GM10266 (cell line): ENCODE results near the gene SHANK3.

Experiments used
- DNase-seq: peaks from one replicate; pipeline ENCODE4 v3.0.0; 2012; ENCODE audit errors: extremely low spot score
- TF ChIP-seq, protein P1 (sequence below): IDR thresholded peaks from 2 replicates; pipeline ENCODE4 v1.5.1; 2012; ENCODE audit warnings: mild to moderate bottlenecking, low read depth; ENCODE audit not compliant: control insufficient read depth, insufficient read depth; ENCODE audit errors: missing control alignments

The SHANK3 gene

DNA sequence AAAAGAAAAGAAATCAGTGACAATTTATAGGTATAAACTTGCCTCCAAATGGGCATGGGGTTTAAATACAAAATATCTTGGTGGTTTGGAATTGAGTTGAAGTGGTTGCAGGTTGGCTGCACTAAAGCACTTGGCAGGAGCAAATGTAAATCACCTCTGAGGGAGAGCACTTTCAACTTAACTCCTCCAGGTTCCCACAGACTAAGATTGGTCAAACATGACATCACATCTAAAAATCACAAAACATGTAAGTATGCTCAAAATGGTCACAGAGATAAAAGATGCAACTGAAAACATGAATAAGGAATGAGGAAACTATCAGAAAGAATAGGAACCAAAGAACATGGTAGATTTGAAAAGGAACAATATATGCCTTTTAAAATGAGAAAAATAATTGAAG is 12.3 kb upstream of the SHANK3 start:
- DNase-seq: no peak
- TF ChIP-seq, protein P1, sequence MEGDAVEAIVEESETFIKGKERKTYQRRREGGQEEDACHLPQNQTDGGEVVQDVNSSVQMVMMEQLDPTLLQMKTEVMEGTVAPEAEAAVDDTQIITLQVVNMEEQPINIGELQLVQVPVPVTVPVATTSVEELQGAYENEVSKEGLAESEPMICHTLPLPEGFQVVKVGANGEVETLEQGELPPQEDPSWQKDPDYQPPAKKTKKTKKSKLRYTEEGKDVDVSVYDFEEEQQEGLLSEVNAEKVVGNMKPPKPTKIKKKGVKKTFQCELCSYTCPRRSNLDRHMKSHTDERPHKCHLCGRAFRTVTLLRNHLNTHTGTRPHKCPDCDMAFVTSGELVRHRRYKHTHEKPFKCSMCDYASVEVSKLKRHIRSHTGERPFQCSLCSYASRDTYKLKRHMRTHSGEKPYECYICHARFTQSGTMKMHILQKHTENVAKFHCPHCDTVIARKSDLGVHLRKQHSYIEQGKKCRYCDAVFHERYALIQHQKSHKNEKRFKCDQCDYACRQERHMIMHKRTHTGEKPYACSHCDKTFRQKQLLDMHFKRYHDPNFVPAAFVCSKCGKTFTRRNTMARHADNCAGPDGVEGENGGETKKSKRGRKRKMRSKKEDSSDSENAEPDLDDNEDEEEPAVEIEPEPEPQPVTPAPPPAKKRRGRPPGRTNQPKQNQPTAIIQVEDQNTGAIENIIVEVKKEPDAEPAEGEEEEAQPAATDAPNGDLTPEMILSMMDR: no peak

DNA sequence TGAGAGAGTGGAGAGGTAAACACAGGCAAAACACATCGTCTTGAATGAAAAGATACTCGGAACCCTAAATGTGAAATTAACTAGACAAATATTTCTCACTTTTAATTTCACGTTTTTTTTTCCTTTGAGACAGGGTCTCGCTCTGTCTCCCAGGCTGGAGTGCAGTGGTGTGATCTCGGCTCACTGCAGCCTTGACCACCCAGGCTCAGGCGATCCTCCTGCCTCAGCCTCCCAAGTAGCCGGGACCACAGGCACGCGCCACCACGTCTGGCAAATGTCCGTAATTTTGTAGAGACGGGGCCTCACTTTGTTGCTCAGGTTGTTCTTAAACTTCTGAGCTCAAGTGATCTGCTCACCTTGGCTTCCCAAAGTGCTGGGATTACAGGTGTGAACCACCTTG is 7.4 kb upstream of the SHANK3 start:
- TF ChIP-seq, protein P1: no peak
- DNase-seq: no peak

DNA sequence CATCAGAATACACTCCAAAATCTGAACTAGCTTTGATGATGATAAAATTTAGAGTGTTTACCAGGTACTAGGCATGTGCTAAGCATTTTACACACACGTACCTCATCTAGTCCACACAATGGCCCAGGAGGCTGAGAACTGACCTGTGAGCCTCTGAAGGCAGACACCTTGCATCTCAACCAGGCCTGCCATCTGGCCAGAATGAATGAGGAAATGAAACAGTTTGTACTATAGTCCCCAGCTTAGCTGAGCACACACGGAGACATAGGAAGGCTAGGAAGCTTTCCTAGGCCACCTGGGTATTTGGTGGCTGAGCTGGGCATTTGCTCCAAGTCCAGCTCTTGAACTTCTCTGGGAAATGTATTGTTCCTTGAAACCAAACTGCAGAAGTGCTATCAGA is 6.9 kb upstream of the SHANK3 start:
- DNase-seq: no peak
- TF ChIP-seq, protein P1: no peak

DNA sequence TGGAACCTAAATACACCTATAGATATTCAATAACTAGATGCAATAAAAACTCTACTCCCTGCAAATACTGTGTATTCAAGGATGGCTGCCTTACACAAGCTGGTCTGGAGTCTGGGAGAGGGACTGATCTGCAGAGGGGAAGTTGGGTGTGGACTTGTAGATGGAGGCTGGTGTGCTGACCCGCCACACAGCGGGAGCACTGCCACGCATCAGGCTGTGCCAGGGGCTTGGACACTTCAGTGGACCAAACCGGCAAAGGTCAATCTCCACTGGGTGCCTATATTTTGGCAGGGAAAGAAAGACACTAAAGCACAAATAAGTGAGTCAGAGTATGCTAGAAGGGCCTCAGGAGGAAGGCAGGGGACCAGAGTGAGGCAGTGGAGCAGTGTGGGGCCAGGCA is 2.1 kb upstream of the SHANK3 start:
- no peak for DNase-seq
- TF ChIP-seq, protein P1: no peak

DNA sequence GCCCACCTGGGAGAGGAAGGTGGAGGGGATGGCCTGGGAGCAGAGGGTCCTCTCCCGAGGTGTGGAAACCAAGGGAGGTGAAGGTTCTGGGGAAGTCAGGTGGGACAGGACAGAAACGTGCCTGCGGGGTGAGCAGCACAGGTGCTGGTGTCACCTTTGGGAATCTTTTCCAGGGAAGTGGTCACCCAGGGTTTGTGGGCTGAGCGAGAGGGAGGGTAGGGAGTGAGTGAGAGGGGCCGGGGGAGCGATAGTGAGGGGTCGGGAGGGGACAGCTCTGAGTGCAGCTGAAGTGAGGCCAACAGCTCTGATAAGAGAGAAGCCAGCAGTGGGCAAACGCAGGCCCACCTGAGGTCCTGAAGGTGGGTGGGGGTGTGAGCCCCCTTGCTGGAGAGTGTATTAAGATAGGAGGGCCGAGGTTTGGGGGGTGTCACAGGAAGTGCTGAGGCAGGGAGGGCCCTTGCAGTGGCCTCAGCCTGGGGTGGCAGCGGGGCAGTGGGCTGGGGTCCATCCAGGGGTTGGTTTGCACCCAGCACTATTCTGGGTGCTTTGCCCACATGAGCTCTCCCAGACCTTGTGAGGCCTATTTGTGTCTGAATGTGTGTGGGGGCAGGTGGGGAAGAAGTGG is 1.6 kb upstream of the SHANK3 start:
- TF ChIP-seq, protein P1: no peak

DNA sequence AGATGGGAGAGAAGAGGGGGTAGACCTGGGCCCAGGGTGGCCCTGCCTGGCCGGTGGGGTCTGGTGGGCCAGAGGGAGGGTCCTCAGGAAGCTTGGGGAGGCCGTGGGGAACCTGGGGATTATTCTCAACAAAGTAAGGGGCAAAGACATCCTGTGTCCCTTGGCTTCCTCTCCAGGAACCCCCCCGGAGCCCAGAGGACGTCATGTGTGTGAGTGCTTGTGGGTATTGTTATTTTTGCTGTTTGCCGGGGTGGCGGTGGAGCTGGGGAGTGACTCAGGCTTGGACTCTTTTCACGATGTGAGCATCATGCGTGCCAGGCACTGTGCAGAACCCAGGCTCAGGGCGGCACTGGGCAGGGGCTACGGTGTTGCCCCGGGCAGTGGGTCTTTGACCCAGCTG is 982 bp upstream of the SHANK3 start:
- TF ChIP-seq, protein P1: no peak
- no peak for DNase-seq

More for the DNA sequence above, 1.6 kb upstream of the SHANK3 start:
- DNase-seq: no peak

DNA sequence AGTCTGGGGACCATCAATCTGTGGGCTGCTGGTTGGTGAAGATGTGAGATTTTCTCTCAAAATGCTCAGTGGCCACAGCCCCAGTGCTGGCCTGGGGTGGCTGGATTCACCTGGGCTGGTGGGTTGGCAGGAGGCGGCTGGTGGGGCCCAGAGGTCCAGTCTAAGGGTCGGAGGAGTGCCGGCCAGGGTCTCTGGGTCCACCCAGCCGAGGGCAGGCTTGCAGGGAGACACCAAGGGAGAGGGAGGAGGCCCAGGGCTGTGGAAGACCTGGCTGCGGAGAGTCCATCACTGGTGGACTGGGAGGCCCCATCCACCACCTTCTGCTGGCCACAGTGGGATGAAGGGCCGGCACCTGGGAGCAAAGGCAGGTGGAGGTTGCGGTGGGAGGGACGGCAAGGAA is 582 bp upstream of the SHANK3 start:
- TF ChIP-seq, protein P1: no peak
- no peak for DNase-seq
